Right lobe of liver (tissue), 6 donors: ENCODE results near the gene FBLN2. TPM values are rescaled to one million over a fixed set of nuclear protein-coding genes. Genes with fewer than 3 reads are reported as not detected.

ENCODE experiments used
- ATAC-seq, 4 donors: fragments of 200-7000 bp; cut with Tn5 transposase; one replicate each; pipeline ENCODE4 v1.9.1; 2020; ENCODE audit warnings: mild to moderate bottlenecking in 4 of 4, moderate library complexity in 4 of 4
- DNase-seq, 3 donors: peaks; one replicate each; pipeline ENCODE4 v3.0.0-alpha.2; 2020
- H3K27ac ChIP-seq, 3 donors: fragments of 200-600 bp; one replicate each; pipeline ENCODE4 v1.8.0; 2022
- H3K27me3 ChIP-seq, 2 donors: fragments of 200-600 bp; one replicate each; pipeline ENCODE4 v1.8.0; 2022
- H3K36me3 ChIP-seq, 4 donors: fragments of 200-600 bp; sonication (generic) in 1 of 4; one replicate each; pipeline versions ENCODE4 v1.5.1 to v1.8.0; 2017 to 2022; ENCODE audit warnings: control low read depth in 1 of 4
- H3K4me1 ChIP-seq, 4 donors: fragments of 200-600 bp; sonication (generic) in 1 of 4; one replicate each; pipeline versions ENCODE4 v1.5.1 to v1.8.0; 2017 to 2022; ENCODE audit warnings: control low read depth in 1 of 4
- H3K4me3 ChIP-seq, 3 donors: fragments of 200-600 bp; one replicate each; pipeline ENCODE4 v1.8.0; 2022
- H3K9me3 ChIP-seq, 4 donors: fragments of 200-600 bp; sonication (generic) in 1 of 4; one replicate each; pipeline versions ENCODE4 v1.5.1 to v1.8.0; 2017 to 2022; ENCODE audit warnings: control low read depth in 1 of 4
- POLR2A ChIP-seq: fragments of 450-650 bp; IDR thresholded peaks from one replicate; pipeline ENCODE4 v1.6.1; 2017; ENCODE audit warnings: antibody characterized with exemption, mild to moderate bottlenecking
- WGBS: methylation state at CpG from one replicate; pipeline ENCODE4 v1.1.6; 2018; ENCODE audit warnings: low coverage, low lambda C conversion rate; ENCODE audit not compliant: insufficient coverage; ENCODE audit errors: missing lambda C conversion rate; 5-methylcytosine and 5-hydroxymethylcytosine counted together
- intact Hi-C, 2 donors: fragments of 100-400 bp; cut with DNase I; formaldehyde crosslinking; loops; one replicate each; pipeline versions ENCODE4 v1.11.2 to v1.14.1; 2022
- total RNA-seq, 6 experiments: library from RNA; depleted of rRNA in 2 of 6; stranded (reverse); fragments of >200 nt in 2 of 6; fragmentation: NEBNext Ultra II Directional in 3 of 6; extraction: Animal tissue kit (Norgen Biotek cat#: 25700) in 3 of 6; gene quantifications; one replicate each; pipeline versions ENCODE4 v1.1.0 to v1.2.4, GENCODE V29; 2016 to 2023
- TF ChIP-seq, protein P1 (sequence below), 4 donors: fragments of 200-600 bp in 3 of 4; fragments of 450-650 bp in 1 of 4; IDR thresholded peaks; one replicate each; pipeline versions ENCODE4 v1.5.1 to v1.8.0; 2016 to 2022; ENCODE audit warnings: antibody characterized with exemption in 4 of 4, mild to moderate bottlenecking in 2 of 4
- donor health status: DM: no; HTN: yes; CAD: no.
- donor health status: DM: no; HTN: no; CAD: no.
- donor health status: DM: no; HTN: no; CAD: no.
- donor health status: DM: no; HTN: yes; CAD: no.
- donor health status: DM: no; HTN: yes; CAD: no.

FBLN2 gene
- total RNA-seq, 6 experiments from 2014 or later = 1.9 to 4.0 (median 2.7) TPM

DNA sequence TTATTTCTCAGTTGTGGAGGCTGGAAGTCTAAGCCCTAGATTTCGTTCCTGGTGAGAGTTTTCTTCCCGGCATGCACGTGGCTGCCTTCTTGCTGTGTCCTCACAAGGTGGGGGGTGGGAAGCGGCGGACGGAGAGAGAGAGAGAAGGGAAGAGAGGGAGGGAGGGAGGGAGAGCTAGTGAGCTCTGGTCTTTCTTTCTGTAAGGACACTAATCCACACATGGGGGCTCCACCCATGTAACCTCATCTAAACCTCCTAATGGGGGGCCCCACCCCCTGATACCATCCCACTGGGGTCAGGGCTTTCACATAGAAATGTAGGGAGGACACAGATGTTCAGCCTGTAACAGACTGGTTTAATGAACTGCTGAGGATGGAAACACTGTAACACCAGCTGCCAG, 7.3 kb downstream of the FBLN2 start:
- no peak overlapping the region for H3K4me3 ChIP-seq
- no peak overlapping the region for H3K27ac ChIP-seq
- intact Hi-C loops = no loop called here
- no peak for ATAC-seq
- H3K9me3 ChIP-seq = no peaks in the 10 kb centered on the region
- no peak for DNase-seq
- peaks cover 0 to 7% of the 10 kb centered on the region in 2 donors for H3K27me3 ChIP-seq
- no peaks in the 10 kb centered on the region for H3K36me3 ChIP-seq
- WGBS = 27% methylated on average over 3 of the region's 6 CpGs
- no peaks in the 10 kb centered on the region for H3K4me1 ChIP-seq
- no peak for TF ChIP-seq POLR2A
- TF ChIP-seq, protein P1, sequence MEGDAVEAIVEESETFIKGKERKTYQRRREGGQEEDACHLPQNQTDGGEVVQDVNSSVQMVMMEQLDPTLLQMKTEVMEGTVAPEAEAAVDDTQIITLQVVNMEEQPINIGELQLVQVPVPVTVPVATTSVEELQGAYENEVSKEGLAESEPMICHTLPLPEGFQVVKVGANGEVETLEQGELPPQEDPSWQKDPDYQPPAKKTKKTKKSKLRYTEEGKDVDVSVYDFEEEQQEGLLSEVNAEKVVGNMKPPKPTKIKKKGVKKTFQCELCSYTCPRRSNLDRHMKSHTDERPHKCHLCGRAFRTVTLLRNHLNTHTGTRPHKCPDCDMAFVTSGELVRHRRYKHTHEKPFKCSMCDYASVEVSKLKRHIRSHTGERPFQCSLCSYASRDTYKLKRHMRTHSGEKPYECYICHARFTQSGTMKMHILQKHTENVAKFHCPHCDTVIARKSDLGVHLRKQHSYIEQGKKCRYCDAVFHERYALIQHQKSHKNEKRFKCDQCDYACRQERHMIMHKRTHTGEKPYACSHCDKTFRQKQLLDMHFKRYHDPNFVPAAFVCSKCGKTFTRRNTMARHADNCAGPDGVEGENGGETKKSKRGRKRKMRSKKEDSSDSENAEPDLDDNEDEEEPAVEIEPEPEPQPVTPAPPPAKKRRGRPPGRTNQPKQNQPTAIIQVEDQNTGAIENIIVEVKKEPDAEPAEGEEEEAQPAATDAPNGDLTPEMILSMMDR (IDR thresholded peaks at IDR 0.05) = no peak

DNA sequence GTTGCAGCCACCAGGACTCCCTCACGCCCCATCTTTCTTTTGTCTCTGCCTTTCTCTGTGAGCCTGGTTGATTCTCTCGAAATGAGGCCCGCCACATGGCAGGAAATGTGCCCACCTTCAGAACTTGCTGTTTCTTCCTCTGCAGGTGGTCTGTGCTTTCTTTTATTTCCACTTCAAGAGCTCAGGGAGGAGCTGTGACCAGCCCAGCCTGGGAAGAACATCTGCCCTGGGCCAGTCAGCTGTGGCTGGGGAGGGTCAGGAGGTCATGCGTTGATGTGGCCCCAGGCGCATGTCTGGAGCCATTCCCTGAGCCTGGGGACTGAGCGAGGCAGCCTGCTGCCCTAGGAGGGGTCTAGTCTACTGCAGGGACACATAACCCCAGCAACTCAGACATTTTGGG, 8.0 kb downstream of the FBLN2 start:
- intact Hi-C loops = no loop called here
- no peak overlapping the region for H3K27ac ChIP-seq
- DNase-seq (no peak), ATAC-seq (no peak)
- no peaks in the 10 kb centered on the region for H3K9me3 ChIP-seq
- TF ChIP-seq, protein P1 (IDR thresholded peaks at IDR 0.05) = no peak
- no peak for TF ChIP-seq POLR2A
- H3K27me3 ChIP-seq = peaks cover 0 to 7% of the 10 kb centered on the region in 2 donors
- no peaks in the 10 kb centered on the region for H3K36me3 ChIP-seq
- H3K4me1 ChIP-seq = no peaks in the 10 kb centered on the region
- WGBS = 85% methylated on average over 3 of the region's 6 CpGs
- no peak overlapping the region for H3K4me3 ChIP-seq

DNA sequence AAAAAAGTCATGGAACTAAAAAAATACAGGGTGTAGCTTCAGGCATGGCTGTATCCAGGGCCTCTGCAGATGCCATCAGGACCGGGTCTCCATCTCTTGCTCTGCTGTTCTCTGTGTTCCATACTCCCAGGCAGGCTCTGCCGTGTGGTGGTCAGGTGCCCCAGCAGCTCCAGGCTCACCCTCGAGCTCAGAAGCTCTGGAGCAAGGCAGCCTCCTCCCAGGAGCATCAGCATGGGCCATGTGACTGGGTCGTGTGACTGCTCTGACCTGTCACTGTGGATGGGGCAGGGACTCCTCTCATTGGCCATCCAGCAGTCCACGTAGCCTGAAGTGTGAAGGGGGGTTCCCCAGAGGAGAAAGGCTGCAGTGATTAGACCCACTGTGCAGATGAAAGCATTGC, 8.5 kb downstream of the FBLN2 start:
- Histone ChIP-seq H3K4me1 (no peaks in the 10 kb centered on the region), H3K27me3 (peaks cover 0 to 3% of the 10 kb centered on the region in 2 donors), H3K36me3 (no peaks in the 10 kb centered on the region), H3K27ac (no peak overlapping the region), H3K4me3 (no peak overlapping the region), H3K9me3 (no peaks in the 10 kb centered on the region)
- intact Hi-C loops = no loop called here
- WGBS = 83% methylated on average over 3 of the region's 5 CpGs
- DNase-seq = no peak
- TF ChIP-seq, protein P1 (IDR thresholded peaks at IDR 0.05) = no peak
- TF ChIP-seq POLR2A = no peak
- no peak for ATAC-seq

- WGBS = 95% methylated on average over 3 of the region's 11 CpGs
- DNase-seq (no peak), ATAC-seq (no peak)
- intact Hi-C loops = no loop called here
- Histone ChIP-seq H3K27me3 (no peaks in the 10 kb centered on the region), H3K4me3 (no peak overlapping the region), H3K4me1 (no peaks in the 10 kb centered on the region), H3K27ac (no peak overlapping the region), H3K36me3 (no peaks in the 10 kb centered on the region), H3K9me3 (no peaks in the 10 kb centered on the region)
- TF ChIP-seq, protein P1 (IDR thresholded peaks at IDR 0.05) = no peak
- TF ChIP-seq POLR2A = no peak
These were observed 9.0 kb downstream of the FBLN2 start for GRCh38 chr3:13557926-13558325.

- intact Hi-C loops = no loop called here
- no peak for TF ChIP-seq POLR2A
- TF ChIP-seq, protein P1 (IDR thresholded peaks at IDR 0.05) = no peak
- no peaks in the 10 kb centered on the region for H3K4me1 ChIP-seq
- WGBS = 38% methylated on average over 3 of the region's 3 CpGs
- ATAC-seq (no peak), DNase-seq (no peak)
- H3K36me3 ChIP-seq = no peaks in the 10 kb centered on the region
- H3K9me3 ChIP-seq = no peaks in the 10 kb centered on the region
- H3K27ac ChIP-seq = no peak overlapping the region
- H3K4me3 ChIP-seq = no peak overlapping the region
- no peaks in the 10 kb centered on the region for H3K27me3 ChIP-seq
These were observed 9.7 kb downstream of the FBLN2 start for GRCh38 chr3:13558651-13559050.
